Measurements from ENCODE around the gene USH2A.
"Not testable (repeated sequence)": the region's sequence is repeated elsewhere in the genome, so short reads cannot be mapped to it uniquely, and the experiment has no call there.

Gene USH2A

DNA sequence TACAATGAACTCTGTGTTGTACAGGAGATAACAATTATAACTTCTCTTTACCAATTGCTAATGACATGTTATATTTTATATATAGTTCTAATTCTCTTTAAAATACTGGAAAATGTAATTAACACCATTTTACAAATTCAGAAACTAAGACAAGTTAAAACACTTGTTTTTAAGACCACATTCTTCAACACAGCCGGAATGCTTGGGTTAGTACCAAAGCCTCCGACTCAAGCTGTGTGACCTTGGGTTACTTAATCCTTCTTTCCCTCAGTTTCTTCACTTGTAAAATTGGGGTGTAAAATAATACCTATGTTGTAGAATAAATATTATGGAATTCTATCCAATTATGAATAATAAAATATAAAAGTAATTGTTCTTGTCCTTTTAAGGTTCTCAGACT is 378.7 kb downstream of the USH2A start:
- DNase-seq (ENCODE audit: low read depth): no peak

DNA sequence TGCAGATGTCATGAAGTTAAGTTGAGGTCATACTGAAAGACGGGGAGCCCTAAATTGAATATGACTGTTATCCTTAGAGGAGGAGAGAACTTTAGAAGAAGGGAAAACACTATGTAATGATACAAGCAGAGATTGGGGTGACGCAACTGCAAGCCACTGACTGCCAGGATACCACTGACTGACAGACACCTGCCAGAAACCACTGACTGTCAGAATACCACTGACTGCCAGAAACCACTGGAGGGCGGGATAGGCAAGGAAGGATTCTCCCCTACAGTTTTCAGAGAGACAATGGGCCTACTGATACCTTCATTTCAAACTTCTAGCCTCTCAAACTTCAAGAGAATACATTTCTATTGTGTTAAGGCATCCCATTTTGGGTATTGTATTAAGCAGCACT is 388.7 kb downstream of the USH2A start:
- no peak for DNase-seq (ENCODE audit: low read depth)

DNA sequence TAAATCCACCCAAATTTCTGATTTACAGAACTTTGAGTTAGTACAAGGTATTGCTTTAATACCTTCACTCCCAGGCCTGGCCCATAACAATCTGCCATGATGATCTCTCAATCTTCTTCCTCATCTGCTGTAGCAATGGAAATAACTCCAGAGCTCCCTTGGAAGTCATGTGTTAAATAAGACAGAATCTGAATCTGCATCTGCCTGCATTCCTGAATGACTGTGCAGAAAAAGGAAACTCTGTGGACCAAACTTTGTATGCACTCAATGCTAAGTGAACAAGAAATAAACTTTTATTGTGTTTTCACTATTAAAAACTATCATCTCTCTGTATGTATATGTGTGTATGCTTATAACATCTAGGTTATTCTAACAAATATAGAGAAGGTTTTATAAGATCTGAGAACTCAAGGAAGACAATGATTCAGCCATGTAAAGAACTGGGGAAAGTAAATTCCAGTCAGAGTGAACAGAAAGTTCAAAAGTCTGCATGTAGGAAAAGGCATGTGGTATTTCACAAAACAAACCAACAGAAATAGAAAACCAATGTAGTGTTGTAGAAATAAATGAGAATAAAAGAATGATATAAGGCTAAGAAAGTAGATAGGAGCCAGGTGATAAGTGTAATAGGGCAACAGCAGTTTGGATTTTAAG is 390.2 kb downstream of the USH2A start:
- DNase-seq (ENCODE audit: low read depth): no peak

DNA sequence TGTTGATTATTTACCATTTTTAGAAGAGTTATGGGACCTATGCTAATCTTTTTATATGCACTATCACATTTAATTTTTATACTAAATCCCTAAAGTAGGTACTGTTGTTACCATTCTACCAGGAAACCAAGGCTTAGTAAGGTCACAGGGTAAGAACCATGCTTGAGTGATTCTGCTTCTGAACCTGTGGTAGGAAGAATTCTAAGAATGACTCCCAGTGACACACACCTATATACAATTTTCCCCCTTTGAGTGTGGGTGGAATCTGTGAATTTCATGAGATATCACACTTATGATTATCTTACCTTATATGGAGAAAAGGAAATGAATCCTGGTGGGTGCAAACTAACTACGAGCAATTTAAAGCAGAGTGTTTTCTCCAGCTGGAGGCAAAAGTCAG is 391.0 kb downstream of the USH2A start:
- no peak for DNase-seq (ENCODE audit: low read depth)

DNA sequence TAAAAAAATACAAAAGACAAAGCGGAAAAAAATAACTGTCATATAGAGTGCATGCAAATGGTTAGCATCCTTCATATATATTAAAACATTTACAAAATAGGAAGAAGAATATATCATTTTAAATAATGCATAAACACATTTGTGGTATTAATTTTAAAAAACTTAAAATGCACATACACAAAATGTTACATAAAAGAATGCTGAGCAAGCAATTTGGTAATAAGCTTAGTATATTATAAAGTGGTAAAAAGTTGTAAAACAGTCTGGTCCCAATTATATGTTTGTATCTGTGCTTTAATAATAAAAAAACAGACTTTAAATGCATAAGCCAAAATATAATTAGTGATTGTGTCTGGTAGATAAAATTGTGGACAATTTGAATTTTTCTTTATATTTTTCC is 394.6 kb downstream of the USH2A start:
- DNase-seq (ENCODE audit: low read depth): no peak

DNA sequence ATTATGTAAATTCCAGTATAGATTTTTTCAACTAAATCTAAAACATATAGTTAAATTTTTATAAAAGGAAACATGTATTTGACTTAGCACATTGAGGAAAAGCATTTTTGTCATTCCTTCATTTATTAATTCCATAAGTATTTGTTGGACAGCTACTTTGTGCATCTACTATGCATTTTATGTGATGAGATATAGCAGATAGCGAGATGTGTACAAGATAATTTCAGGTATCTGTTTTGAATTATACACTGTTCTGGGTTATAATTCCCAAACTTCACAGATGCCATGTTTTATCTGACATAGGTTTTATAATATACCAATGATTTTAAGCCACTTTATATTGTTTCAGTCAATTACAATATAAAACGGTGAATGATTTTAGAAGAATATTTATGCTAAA is 398.7 kb downstream of the USH2A start:
- no peak for DNase-seq (ENCODE audit: low read depth)

DNA sequence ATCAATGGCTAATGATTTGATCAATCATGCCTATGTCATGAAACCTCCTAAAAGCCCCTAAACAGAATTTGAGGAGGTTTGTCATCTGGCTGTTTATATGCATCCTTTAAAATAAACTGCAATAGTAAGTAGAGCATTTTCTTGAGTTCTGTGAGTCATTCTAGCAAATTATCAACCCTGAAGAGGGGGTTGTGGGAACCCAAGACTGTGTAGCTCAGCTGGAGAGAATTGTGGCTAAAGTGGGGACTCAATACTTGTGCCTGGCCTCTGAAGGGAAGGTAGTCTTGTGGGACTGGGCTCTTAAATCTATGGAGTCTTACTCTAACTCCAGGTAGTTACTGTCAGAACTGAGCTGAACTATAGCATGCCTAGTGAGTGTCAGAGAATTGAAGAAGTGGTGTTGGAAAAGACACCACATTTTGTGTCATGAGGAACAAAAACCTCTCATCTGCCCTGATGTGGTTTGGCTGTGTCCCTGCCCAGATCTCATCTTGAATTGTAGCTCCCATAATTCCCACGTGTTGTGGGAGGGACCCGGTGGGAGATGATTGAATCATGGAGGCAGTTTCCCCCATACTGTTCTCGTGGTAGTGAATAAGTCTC is 402.4 kb downstream of the USH2A start:
- DNase-seq (ENCODE audit: low read depth): no peak

DNA sequence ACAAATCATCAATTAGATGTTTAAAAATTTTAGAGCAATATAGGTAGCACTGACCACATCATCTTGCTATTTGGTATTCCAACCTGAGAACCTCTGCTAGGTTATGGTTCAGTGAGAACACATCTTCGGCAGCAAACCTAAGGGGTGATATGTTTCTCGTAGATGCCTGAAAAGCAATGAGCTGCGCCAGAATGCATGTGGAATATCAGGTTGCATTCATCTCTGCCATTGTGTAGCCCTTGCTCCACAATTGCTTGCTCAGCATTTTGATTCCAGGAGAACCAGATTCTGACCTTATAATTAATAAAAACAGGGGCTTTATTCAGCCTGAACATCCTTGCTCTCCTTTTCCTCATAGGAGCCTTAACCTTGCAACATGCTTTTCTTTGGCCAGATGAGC is 408.1 kb downstream of the USH2A start:
- DNase-seq (ENCODE audit: low read depth): no peak

DNA sequence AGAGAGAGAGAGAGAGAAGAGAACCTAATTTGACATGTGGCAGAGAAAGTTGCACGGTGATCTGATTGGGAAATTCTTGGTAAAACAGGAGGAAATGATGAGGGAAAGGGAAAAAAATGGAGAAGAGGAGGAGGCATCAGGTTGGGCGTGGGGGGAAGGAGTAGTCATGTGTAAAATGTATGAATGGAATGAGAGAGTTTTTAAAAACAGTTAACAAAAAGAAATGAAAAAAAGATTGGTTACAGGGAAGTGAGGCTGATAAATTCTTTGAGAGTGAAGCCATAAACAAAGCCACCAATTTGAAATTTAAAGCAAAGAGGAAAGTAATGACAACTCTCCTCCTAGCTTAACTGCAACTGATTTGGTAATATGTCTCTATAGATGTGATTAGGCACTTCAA is 409.2 kb downstream of the USH2A start:
- DNase-seq (ENCODE audit: low read depth): no peak

DNA sequence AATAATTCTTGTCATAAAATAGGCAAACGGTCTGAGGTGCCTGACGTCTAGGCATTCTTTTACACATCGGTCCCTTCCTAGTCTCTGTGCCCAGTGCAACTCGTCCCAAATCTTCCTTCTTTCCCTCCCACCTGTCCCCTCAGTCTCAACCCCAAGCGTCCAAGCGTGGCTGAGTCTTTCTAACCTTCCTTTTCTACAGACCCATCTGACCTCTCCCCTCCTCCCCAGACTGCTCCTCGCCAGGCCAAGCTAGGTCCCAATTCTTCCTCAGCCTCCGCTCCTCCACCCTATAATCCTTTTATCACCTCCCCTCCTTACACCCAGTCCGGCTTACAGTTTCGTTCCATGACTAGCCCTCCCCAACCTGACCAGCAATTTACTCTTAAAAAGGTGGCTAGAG is 413.8 kb downstream of the USH2A start:
- DNase-seq (ENCODE audit: low read depth): not testable (repeated sequence)

DNA sequence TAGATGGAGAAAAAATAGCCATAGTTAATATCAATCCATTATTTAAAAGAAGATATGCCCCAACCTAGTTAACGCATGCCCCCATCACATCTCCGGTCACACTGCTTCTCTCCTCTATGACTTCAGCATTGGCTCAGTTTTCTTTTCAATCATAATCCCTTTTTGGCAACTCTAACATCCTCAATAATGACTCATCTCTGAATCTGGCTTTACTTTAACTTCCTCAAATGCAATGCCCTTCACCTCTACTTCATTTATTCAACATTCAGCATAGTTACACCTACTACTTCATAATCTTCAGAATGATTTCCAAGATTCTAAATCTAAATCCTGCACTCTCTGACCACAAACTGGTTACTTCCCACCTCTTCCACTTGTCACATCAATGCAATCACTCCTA is 417.3 kb downstream of the USH2A start:
- no peak for DNase-seq (ENCODE audit: low read depth)

DNA sequence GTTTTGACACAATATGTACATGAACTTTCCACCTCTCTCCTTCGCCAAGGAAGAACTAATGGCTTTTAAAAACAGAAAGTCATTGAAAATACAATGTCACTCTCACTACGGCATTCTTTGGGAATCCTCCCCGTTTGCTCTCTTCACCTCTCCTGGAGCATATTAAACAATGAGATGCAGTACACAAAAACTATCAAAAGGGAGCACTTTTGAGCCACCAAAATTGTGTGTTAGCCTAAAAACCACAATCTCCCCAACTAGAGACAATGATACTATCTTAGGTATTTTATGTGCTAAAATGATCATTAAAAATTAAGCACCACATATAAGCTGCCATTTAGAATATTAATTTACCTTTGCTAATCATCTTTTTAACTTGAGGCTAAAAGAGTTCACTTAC is 430.6 kb downstream of the USH2A start:
- no peak for DNase-seq (ENCODE audit: low read depth)

DNA sequence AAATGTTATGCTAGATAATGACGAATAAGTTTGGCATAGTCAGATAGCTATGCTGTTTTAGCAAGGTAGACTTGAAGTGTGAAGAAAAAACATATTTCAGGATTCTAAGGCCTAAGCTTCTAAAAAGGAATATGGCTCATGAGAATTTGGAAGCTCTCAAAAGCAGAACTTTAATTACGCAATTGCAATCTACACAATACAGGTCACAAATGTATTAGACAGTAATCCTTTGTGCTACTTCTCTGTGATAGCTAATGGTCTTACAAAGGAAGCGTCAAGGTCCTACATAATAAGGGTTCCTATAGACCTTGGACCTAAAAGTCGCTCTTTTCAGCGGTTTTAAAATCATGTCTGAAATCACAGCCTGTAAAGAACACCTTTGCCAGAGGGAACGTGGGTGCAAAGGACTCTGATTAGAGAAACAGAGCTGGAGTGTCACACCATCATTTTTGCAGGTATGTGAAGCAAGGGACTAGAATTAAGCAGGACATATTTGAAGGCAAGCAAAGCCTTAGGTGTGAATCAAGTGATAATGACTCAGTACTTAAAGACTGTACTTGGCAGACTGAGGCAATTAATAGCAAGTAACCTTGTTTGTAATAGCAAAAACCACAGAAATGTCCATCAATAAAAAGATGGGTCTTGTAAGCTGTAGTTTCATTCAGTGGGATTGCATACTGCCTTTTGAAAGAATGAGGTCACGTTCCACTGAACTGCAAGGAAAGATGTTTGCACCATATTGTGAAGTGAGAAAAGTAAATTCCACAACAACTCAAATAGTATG is 436.0 kb downstream of the USH2A start:
- DNase-seq (ENCODE audit: low read depth): no peak

DNA sequence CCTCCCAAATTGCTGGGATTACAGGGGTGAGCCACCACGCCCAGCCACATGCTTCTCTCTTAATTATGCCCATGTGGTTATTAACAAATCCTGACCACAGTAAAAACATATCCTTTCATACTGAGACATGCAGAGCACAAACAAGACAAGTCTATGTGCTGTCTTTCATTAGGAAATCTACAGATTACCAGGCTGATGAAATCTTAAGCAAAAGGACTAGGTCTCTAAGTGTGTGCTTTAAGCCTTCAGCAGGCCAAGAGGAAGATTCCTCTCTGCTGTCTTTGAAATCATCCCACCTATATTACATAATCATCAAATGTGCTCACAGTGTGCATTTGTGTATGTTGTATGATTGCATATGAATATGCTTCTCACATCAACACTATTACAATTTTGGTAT is 436.8 kb downstream of the USH2A start:
- no peak for DNase-seq (ENCODE audit: low read depth)

DNA sequence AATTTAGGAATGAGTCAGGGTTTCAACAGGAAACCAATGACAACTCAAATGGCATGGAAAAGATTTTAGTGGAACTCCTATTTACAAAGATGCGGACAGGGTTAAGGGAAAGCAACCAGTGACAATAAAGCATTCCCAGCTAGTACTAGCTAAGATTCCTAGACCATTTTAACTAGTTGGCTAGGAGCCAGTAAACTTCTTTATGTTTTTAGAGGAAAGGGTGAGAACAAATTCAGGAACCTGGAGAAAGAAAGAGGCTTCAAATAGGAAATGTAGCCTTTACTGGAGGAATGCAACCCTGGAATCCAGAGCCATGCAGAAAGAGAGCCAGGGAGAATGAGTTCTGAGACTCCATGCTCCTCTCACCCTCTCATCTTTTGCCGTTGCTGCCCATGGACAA is 439.6 kb downstream of the USH2A start:
- no peak for DNase-seq (ENCODE audit: low read depth)

DNA sequence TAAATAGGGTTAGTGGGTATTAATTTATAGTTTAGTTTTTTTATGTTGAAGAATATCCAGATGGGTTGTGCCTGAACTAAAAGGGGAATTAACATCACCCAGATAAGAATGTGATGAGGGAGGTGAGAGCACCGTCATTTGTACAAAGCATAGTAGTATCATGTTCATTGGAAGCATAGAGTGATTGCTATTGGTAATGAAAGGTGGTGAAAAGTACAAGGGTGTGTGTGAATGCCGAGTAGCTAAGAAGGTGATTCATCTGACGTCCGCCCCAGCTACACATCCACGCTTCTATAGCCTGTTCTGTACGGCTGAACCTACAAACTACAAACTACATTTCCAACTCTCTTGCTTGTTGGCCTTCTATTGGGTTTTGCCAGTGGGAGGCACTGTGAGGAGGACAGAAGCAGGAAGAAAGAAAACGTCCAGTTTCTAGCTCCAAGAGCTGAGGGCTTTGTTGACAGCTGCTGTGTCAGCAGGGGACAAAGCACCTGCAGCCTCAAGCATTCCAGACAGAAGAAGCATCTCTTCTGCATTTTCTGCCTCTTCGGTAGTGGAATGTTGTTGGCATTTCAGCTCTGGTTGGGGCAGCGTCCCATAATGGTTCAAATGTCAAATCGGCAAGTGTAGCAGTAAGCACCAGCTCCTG is 451.3 kb downstream of the USH2A start:
- DNase-seq (ENCODE audit: low read depth): no peak

DNA sequence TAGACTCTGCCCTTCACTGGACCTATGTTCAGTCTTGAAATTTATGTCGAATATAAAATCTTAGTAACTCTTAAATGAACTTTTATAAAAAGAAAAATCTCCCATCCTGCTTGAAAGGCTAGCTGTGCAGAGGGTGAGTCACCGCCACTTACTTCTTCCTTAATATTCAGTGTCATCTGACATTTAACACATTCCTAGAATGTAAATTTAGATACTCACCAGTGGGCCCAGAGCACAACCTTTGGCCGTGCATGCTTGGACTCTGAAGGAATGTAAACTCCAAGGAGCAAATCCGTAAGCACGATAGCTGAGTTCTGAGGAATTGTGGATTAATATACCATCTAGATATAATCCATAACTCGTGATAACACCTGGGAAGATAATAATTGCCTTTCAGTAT is 452.8 kb downstream of the USH2A start:
- DNase-seq (ENCODE audit: low read depth): no peak

DNA sequence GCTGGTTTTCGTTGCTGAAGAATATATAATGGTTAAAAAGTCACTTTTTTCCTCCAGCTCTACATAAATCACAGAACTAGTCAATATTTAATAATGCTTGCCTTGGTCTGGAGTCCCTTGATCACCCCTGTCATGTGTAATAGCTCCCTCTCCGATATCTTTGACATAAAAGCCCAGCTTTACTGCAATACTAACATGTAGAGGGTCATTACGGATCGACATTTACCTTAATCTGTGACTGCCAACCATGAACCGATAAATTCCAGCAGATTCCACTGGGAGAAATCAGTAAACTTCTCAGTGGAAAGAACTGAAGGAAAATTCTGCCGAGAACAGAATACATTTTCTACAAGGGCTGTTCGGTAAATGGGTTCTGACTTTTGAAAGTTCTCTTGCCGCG is 459.6 kb downstream of the USH2A start:
- DNase-seq (ENCODE audit: low read depth): no peak

DNA sequence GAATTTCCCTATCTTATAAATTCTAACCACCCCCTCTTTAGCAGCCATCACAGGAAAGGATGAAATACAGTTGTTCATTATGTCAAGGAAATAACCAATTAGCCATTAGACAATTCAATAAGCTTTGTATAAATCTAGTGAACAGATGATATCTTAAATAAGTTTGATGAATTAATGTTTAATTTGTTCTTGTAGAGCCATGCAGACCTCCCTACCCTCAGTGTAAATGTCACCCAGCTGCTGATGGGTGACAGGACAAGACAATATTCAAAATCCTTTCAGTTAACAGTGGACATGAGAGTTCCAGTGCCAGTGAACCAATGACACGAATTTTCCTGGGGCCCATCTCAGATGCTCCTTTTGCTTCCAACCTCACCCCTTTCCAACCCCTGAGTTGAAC is 460.2 kb downstream of the USH2A start:
- no peak for DNase-seq (ENCODE audit: low read depth)

DNA sequence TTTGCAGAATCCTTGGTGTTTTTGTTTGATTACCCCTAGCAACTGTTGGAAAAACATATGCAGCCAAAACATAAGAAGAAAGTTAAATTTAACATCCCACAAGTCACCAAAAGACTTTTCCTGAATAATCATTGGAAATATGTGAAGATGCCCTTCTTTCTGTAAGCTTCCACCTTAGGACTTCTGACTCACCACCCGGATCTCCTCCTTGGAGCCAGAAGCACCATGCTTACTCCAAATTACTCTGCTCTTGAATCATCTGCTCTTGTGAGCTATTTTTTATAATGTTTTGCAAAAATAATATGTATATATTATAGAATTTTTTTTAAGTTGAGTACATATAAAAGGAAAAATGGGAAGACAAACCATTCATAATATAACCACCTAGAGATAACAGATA is 464.4 kb downstream of the USH2A start:
- no peak for DNase-seq (ENCODE audit: low read depth)

DNA sequence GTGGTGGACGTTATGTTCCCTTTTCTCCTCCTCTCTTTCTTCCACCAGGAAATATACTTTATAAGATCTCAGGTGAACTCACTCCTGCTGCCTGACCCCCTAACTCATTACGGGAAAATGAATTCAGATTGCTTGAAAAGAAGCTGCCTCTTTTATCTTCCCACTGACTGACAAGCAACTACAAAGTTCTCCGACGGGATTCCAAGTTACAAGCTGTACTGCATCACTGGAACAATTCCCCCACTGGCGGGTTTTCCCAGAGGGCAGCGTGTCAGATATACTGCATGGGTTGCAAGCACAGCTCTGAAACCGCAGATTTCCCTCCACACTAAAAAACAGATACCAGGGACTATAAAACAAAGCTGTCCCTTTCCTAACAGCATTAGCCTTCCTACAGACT is 465.6 kb downstream of the USH2A start:
- no peak for DNase-seq (ENCODE audit: low read depth)

DNA sequence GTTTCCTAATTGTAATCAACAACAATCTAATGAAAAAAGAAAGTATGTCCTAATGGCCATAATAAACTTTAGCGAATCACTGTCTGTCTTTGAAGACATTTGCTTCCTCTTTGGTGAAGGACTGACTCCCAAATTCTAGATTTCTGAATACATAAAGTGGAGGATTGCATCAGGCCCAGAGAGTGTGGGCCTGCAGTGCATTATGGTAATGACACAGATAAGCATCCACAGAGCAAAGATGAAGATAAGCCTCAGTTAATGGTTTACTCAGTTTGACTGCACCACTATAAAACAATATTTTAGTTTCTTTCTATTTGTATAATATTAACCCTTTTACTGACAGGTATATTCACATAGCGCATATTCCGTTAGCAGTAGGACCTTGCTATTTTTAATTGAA is 490.7 kb downstream of the USH2A start:
- DNase-seq (ENCODE audit: low read depth): no peak

DNA sequence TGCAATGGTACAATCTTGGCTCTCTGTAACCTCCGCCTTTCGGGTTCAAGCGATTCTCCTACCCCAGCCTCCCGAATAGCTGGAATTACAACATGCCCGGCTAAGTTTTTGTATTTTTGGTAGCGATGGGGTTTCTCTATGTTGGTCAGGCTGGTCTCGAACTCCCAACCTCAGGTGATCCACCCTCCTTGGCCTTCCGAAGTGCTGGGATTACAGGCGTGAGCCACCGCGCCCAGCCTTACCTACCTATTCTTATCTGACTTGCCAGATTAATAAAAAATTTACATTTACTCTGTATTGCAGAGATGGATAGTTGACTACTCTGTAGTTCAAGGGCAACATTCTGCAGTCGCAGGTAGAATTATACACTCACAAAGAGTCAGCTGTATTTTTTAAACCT is 496.6 kb downstream of the USH2A start:
- no peak for DNase-seq (ENCODE audit: low read depth)
